ENCODE results near the gene VASN.
"Not testable (repeated sequence)": the region's sequence is repeated elsewhere in the genome, so short reads cannot be mapped to it uniquely, and the experiment has no call there.

Gene VASN

DNA sequence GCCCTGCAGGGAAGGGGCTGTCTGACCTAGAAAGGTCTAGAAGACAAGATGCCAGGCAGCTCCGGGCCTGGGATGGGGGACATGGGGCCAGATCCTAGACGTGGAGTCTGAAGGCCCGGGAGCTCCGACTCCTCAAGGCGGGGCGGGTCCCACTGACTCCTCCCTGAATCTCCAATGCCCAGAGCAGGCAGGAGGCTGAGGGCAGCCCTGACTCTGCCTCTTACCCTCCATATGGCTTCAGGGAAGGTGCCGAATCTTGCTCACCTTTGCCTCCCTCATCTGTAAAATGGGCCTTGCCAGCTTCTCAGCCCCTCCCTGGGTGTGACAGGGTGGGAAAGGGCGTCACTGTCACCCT, 14.8 kb downstream of the VASN start:
- DNase-seq: no peak

DNA sequence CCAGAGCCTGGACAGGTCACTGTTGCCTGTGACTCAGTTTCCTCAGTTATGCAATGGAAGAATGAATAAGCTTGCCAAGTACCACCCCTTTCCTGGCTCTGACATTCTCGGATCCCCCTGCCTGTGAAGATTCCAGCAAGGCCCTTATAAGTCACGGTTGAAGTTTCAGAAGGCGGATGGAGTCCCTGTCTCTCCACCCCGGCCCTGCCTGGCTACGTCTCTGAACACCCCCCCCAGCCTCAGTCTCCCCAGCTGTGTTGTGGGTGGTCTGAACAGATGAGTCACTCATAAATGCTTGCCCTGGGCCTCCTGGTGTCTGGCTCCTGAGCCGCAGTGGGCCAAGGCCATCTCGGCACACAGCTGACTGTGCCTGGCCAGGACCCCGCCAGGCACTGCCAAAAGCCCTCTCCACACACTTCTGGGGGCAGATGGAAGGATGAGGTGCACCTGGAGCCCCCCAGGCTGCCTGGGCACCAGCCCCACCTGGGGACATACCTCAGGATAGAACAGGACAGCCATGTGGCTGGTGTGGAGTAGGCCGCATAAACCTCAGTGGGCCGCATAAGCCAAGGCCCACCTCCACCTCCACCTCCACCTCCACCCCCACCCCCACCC, 15.4 kb downstream of the VASN start:
- no peak for DNase-seq

DNA sequence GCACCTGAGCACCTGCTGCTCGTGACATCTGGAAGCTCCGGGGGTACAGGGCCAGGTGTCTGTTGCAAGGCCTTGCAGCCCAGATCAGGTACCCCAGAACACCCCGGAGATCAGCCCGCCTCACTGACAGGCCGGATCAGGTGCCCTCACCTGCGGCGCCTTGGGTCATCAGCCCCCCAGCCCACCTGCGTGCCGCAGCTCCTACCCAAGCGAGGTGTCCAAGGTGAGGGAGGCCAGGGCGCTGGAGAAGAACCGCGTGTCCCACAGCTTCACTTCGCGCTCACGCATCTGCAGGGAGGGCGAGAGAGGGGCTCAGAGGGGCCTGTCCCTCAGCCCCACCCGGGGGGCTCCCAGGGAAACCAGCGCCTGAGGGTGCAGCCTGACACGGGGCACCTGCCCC, 16.1 kb downstream of the VASN start:
- DNase-seq: no peak

DNA sequence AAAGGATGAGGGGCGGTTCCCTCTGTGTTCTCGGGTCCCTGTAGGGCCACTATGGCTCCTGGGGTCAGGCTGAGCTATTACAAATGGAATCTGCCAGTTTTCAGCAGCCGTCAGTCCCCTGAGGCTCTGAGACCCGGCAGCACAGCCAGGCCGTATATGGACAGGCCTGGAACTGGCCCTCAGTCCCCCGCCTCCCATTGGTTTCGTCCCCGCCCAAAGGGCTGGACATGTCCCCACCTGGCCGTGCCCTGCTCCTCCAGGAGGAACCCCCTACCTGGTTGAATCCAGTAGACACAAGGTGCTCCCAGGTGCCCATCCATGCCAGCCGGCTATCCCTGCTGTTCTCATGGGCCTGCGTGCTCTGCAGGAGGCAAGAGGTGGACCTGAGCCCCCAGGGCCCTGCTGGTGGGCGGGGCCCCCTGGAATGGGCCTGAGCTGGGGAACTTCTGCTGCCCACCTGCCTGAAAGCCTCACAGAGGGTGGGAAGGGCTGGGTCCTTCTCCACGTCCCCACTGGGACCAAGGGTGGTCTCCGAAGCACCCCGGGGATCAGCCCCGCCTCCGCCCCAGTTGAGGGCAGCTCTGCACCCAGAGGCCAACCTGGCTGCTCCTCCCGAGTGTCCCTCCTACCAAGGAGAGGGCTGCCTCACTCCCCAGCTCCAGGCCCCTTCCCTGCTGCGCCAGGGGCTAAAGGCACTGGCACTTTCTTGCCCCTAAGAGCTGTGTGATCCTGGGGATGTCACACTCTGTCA, 16.8 kb downstream of the VASN start:
- DNase-seq: no peak

DNA sequence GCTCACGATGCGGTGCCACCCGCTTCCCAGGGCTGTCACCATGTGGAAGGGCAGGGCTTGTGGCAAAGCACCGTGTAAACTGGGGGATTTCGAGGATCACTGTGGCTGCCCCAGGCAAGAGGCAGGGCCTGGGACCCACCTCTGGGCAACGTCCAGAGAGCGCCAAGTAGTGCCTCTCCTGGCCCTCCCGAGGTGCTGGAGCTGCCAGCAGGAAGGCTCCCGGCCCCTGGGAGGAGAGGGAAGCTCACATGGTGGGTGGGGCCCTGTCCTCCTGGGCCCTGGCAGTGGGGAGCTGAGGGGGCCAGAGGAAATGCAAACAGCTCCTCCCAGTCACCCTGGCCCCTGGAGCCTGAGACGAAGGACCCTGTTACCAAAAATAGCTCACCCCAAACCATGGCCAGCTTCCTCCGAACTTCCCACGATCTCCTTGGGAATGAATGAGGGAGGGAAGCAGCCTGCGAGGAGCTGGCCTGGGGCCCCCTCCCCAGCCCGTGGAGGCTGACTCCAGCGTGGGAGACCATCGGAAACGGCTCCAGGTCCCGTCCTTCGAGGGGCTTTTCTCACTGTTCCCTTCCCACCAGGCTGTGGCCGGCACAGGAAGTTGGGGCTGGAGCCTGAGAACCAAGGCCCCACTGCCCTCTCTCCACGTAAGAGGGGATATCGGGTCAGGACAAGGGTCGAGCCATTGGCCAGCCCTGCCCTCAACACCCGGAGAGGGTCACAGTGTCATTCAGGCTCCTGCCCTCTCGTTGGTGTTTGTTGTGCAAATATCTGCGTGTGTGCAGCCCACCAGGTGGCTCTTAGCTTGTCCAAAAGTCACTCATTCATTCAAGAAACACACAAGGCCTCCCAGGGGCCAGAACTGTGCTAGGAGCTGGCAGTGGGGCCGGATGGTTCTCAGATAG, 17.7 kb downstream of the VASN start:
- no peak for DNase-seq

DNA sequence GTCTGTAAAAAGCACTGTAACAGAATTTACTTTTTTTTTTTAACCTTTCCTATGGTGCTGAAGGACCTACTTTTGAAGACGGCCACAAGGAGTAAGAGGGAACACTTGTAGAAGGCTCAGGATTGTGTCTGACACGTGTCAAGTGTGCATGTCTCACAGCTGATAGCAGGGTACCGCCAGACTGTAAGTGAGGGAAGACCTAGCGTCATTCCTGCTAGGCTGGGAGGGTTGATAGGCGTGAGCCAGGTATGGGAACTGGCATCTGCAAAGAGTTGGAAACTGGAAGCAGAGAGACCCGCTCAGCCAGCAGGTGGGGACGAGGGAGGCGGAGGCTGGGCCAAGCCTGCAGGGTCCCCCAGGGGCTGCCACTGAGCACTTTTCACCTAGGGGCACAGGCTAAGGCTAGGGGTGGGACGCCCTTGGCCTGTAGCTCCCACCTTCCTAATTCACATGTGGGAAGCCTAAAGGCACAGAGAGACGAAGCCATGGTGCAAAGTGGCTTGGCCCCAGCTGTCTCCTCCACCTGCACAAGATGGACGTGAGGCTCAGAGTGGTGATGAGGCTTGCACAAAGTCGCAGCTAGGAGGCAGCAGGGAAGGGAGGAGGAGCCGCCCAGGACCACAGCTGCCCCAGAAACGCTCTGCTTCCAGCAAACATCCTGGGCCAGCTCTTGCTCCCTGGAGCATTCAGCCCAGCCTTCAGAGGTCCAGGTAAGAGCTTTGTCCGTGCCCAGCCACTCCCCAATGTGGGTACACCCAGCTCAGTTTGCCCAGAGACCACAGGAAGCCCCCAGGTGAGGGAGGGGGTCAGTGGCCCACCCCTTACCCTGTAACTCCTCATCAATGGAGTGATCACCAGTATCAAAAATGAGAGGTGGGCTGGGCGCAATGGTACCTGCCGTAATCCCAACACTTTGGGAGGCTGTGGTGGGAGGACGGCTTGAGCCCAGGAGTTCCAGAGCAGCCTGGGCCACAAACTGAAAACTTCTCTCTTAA, 18.9 kb downstream of the VASN start:
- DNase-seq: no peak

DNA sequence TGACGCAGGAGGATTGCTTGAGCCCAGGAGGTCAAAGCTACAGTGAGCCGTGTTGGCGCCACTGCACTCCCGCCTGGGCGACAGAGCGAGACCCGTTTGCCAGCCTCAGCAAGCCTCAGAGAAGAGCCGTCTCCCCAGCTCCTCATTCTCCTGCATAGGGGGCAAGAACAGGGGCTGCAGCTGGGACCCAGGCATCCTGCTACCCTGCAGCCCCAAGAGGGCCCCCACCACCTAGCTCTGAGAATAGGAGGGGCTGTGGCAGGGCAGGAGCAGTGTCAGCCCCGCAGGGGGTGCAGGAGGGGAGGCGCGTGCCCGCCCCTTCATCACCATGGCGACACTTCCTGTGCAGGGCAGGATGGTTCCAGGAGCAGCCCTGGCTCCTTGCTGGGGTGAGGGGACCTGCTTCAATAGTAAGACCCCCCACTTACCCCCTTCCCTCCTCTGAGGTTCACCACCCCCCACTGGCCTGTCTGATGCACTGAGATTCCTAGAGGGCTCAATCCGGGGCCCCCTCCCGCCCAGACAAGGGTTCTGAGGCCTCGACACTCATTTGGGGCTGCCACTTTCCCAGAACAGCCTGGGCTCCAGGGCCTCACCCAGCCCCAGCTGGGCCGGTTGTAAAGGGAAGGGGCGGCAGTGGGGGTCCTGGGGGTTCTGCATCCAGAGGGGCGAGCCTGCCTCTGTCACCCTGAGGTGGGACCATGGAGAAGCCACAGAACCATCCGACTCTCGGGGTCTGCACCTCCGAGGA, 20.2 kb downstream of the VASN start:
- no peak for DNase-seq

DNA sequence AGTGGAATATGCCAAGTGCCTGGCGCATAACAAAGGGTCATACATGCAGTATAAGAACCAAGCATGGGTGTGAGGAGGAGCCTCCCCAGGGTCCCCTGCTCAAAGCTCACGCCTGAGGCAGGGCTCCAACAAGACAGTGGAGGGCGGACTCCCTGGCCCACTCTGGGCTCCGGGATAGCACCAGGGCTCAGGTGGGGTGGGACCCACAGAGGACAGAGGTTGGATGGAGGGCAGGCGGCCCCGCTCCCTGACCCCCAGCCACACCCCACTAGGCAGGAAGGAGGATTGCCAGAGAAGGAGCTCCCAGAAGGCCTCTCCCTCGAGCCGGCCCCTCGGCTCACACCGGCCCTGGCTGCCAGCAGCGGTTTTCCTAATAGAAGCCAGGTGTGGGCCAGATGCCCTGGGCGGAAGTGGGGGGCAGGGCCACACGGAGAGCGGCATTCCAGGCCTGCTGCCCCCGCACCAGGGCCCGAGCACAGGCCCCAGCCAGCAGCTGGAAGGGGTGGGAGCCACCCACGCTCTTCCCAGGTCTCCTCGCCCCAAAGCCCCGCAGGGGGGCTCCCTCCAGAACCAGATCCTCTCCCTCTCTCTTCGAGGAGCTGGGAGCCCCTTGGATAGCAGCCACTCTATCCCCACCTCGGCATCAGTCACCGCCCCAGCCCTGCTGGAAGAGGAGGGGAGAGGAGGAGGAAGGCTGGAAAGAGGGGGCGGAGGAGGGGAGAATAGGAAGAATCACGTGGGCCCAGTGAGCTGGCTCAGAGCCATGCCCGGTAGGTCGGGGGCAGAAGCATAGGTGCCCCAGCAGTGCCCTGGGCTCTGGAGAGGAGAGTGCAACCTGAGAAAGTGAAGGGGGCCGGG, 21.0 kb downstream of the VASN start:
- DNase-seq: no peak

DNA sequence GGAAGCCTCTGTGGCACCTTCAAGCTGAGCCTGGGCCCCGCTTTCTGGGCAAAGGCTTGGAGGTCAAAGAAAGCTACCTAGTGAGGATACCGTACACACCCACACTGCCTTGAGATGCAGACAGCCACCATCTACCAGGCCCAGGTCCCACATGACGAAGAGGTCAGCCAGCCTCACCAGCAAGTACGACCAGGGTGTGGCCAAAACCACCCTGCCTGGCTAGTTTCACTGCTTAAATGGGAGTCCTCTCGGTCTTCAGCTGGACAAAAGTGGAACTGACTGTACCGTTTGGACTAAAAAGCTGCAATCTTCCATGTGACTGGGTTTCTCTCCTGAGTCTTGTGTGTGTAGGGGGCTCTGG, 21.6 kb downstream of the VASN start:
- no peak for DNase-seq

DNA sequence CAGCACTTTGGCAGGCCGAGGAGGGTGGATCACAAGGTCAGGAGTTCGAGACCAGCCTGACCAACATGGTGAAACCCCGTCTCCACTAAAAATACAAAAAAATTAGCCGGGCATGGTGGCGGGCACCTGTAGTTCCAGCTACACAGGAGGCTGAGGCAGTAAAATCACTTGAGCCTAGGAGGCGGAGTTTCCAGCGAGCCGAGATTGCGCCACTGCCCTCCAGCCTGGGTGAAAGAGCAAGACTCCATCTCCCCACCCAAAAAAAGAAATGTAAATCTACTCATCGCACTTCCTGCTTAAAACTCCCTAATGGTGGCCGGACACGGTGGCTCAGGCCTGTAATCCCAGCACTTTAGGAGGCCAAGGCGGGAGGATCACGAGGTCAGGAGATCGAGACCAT, 22.2 kb downstream of the VASN start:
- not testable (repeated sequence) for DNase-seq

DNA sequence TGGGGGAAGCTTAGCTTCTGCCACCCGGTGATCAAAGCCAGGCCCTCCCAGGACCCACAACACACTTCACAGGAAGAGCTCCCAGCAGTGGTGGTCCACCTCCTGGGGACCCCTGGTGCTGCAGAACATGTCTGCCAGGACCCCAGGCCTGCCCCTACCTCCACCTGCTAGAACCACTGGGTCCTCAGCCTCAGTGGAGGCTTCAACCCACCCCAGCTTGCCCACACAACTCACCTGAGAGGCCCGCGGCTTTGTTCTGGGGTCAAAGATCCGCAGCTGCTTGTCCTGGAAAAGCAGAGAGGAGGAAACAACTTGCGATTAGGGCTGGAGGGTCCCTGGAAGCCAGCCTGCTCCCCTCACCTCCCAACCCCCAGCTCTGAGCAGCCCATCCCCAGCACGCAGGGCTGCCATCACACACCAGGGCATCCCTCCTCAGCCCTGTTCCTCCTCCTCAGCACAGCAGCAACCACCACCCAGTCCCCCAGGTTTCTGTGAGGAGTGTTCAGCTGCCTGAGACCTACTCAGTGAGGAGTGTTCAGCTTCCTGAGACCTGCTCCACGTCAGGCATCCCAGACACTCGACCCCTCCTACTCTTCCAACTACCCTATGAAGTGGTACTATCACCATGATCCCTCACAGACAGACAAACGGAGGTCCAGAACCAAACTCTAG, 23.5 kb downstream of the VASN start:
- DNase-seq: no peak

DNA sequence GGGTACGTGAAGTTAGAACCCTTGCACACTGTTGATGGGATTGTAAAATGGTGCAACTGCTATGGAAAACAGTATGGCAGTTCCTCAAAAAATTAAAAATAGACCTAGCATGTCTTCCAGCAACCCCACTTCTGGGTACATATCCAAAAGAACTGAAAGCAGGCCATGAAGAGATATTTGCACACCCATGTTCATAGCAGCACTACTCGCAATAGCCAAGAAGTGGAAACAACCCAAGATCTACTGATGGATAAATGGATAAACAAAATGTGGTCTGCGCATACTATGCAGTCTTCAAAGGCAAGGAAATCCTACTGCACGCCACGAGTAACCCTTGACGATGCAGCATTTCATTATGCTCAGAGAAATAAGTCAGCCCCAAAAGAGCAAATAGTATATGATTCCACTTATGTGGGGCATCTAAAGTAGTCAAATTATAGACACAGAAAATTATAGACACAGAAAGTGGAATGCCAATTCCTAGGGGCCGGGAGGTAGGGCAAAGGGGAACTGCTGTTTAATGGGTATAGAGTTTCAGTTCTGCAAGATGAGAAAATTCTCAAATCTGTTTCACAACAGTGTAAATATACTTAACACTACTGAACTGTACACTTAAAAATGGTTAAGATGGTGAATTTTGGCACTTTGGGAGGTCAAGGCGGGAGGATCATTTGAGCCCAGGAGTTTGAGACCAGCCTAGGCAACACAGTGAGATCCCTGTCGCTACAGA, 27.5 kb downstream of the VASN start:
- DNase-seq: peak in 1 of 5 experiments; percentile 44

DNA sequence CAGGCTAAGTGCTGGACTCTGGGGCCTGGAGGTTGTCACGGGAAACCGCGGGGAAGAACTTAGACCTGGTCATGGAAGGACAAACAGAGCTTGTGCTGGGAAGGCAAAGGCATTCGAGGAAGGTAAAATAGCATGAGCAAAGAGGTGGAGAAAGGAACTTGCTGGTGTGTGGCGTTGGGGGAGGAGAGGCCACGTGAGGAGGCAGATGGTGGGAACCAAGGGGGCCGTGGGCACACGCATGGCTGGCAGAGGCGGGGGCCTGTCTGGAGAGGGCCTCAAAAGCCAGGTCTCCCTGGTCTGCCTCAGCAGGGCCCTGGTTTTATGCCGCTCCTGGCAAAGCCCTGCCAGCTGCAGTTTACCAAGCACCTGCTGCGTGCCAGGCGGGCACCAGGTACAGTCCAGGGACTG, 29.4 kb downstream of the VASN start:
- DNase-seq: no peak

DNA sequence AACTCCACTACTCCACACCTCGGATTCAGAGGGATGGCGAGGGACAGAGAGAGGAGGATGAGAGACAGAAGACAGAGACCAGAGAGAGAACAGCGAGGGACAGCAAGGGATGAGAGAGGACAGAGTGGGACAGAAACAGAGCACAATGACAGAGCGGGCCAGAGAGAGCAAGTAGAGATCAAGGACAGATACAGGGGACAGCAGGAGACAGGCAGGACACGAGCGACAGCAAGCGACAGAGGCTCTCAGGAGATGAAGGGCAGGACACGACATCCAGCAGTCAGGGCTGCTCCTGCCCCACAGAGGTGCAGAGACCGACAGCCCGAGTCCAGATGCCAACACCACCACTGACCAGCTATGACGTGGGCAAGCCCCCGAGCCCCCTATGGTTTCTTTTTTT, 29.9 kb downstream of the VASN start:
- DNase-seq: no peak

DNA sequence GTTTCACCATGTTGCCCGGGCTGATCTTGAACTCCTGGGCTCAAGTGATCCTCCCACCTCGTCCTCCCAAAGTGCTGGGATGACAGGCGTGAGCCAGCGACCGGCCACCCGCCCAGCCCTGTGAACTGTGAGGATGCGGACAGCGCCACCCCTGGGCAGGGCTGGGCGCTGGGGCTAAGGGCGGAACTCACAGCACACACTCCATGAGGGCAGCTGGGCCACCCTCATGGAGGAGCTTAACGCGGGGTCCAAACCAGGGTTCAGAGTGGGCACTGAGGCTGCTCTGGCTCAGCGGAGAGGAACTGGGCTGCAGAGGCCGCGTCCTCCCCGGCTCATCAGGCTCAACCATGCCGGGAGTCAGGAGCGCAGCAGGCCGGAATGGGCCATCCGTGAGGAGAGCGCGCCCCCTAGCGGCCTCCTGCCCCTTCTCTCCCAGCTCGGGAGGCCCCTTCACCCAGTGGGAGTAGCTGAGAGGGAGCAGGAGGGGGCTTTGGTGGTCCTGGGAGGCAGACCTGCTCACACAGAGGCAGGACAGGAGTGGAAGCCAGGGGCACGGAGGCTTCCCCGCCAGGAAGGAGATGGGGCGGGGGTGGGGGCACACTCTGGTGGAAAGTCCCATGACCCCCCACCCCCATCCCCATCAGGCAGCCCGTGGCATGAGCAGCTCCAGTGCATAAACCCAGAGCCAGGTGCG, 30.9 kb downstream of the VASN start:
- DNase-seq: peak in 4 of 5 experiments; percentile 49 to 57 (median 53)

DNA sequence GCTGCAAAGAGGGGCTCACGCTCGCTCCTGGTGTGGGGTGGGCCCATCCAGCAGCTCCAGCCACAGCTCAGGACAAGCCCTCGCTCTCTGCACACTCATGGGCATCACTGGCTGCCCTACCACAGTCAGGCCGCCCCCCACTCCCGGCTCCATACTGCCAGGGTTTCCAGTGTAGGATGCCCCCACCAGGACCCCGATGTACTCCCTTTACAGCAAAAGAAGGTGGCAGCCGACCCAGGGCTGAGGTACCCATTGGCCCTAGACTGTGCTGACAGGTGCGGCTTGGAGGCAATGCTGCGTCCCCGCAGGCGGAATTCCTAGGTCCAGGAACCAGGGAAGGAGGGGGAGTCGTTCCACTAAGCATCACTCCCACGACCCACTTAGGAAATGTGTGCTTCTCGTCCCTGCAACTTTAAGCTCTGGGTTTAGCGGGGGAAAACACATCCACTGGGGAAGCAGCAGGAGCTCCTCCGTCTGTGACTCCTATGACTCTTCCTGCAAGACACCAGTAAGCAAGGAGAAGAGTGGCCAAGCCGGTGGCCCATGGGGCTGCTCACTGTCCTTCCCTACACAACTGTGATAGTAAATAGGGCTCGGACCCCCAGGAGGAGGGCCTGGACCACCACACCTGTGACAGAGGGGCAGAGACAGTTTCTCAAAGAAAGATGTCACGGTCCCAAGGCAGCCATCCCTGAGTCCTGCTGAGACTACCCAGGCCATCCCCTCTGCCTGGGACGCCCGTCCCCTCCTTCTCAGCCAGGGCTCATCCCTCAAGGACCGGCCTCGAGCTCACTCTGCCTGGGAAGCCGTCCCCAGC, 31.7 kb downstream of the VASN start:
- DNase-seq: no peak

DNA sequence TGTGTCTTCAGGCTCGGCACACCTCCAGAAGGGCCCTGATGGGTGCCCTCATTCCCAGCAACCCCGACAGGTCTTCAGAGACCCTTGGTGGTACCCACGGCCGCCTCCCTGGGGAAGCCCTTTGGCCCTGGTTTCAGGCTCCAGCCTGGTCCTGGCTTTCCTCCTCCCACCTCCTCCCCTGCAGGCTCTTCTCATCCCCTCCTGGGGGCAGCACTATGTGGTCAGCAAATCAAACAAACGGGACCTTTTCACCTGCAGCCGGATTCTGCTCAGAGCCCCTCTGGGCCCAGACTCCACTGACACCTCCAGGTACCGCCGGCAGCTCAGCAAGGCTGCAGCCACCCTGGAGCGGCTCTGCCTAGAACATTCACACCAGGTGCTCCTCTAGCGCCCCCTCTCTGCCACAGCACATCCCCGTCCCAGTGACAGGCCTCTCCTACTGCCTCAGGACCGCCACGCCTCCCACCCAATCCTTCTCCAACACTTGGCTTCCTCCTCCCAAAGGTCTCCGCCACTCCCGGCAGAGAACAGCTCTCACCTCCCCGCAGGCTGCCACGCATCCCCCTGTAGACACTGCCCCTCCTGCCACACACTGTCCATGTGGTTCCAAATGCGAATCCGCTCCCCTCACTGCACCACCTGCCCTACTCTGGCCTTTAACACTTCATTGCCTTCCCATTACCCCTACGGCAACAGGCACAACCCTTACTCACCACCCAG, 32.8 kb downstream of the VASN start:
- DNase-seq: peak in 2 of 5 experiments; percentile 30 to 51
